ENCODE data around the gene STAC2. TPM values are rescaled to one million over a fixed set of nuclear protein-coding genes. Genes with fewer than 3 reads are reported as not detected.
A peak's percentile ranks its signal among the peaks of the same experiment; 100 is the strongest.

Gene STAC2
- total RNA-seq, 2 experiments from 2014 or later: 0.03 TPM; not detected in 1

- no peak for TF ChIP-seq CTCF (conservative IDR thresholded peaks at IDR 0.05; ENCODE audit: low read length)
- no peak for TF ChIP-seq EZH2phosphoT487 (IDR thresholded peaks at IDR 0.05; ENCODE audit: borderline replicate concordance, low read depth, low read length)
- DNase-seq (ENCODE audit: low spot score): no peak
- Histone ChIP-seq H3K9me3 (ENCODE audit: low read length) (peaks cover 3% of the 10 kb centered on the region; the same call in 1 of the 2 replicates), H4K20me1 (ENCODE audit: insufficient read depth, low read length) (no peaks in the 10 kb centered on the region), H3K9me2 (ENCODE audit: insufficient read depth, low read length) (no peaks in the 10 kb centered on the region), H3K27ac (ENCODE audit: low read depth, low read length, poor library complexity, severe bottlenecking) (peak overlapping the region; percentile 89), H3K4me1 (ENCODE audit: insufficient read depth, low read length, poor library complexity, severe bottlenecking) (peaks cover 63% of the 10 kb centered on the region), H3K4me3 (ENCODE audit: low read depth, low read length, poor library complexity, severe bottlenecking) (peak overlapping the region; percentile 9), H3K79me2 (ENCODE audit: insufficient read depth, low read depth, low read length) (no peaks in the 10 kb centered on the region), H3K4me2 (ENCODE audit: low read length) (peak overlapping the region; percentile 62), H2AFZ (ENCODE audit: low read length) (no peak overlapping the region), H3K36me3 (ENCODE audit: insufficient read depth, low read length) (peaks cover 41% of the 10 kb centered on the region)
- ChIA-PET CTCF (ENCODE audit: unreplicated experiment) (interaction anchor here (0.6 to 3.3 kb wide), 6 partner anchors 9 to 303 kb away, joined by 4 to 22 read pairs (median 4); no protein-coding TSS in a partner anchor), POLR2A (interaction anchor here (0.6 to 1.3 kb wide), 4 partner anchors 9 to 208 kb away, joined by 3 to 5 read pairs (median 4); no protein-coding TSS in a partner anchor)
- BruUV-seq (replicated peaks): no TSS peak
- intact Hi-C loops (cut with micrococcal nuclease; ENCODE audit: unreplicated experiment): loop anchor here (2.0 kb wide), 2 partner anchors 21 to 23 kb away; partner anchors contain the start of gene CACNB1
Observed at GRCh38 chr17:39173526-39174274, 52.0 kb downstream of the STAC2 start.

GRCh38 chr17:39173080-39173479 is 52.7 kb downstream of the STAC2 start:
- Histone ChIP-seq H3K9me2 (ENCODE audit: insufficient read depth, low read length) (no peaks in the 10 kb centered on the region), H3K4me3 (ENCODE audit: low read depth, low read length, poor library complexity, severe bottlenecking) (peak overlapping the region; percentile 9), H2AFZ (ENCODE audit: low read length) (no peak overlapping the region), H3K79me2 (ENCODE audit: insufficient read depth, low read depth, low read length) (no peaks in the 10 kb centered on the region), H4K20me1 (ENCODE audit: insufficient read depth, low read length) (no peaks in the 10 kb centered on the region), H3K27ac (ENCODE audit: low read depth, low read length, poor library complexity, severe bottlenecking) (peak overlapping the region; percentile 89), H3K4me2 (ENCODE audit: low read length) (peak overlapping the region; percentile 62), H3K9me3 (ENCODE audit: low read length) (peaks cover 3% of the 10 kb centered on the region; the same call in 1 of the 2 replicates), H3K4me1 (ENCODE audit: insufficient read depth, low read length, poor library complexity, severe bottlenecking) (peaks cover 65% of the 10 kb centered on the region), H3K36me3 (ENCODE audit: insufficient read depth, low read length) (peaks cover 35% of the 10 kb centered on the region)
- intact Hi-C loops (cut with micrococcal nuclease; ENCODE audit: unreplicated experiment): loop anchor here (2.0 kb wide), 1 partner anchor 24 kb away; the partner anchor contains the start of gene CACNB1
- peak; percentile 85 for DNase-seq (ENCODE audit: low spot score)
- TF ChIP-seq EZH2phosphoT487 (IDR thresholded peaks at IDR 0.05; ENCODE audit: borderline replicate concordance, low read depth, low read length) (no peak), CTCF (conservative IDR thresholded peaks at IDR 0.05; ENCODE audit: low read length) (no peak)
- POLR2A ChIA-PET: interaction anchor here (1.0 to 1.3 kb wide), 3 partner anchors 8 to 23 kb away, joined by 3 to 5 read pairs (median 4); no protein-coding TSS in a partner anchor
- no TSS peak for BruUV-seq (replicated peaks)
- CTCF ChIA-PET (ENCODE audit: unreplicated experiment): interaction anchor here (2.2 to 3.3 kb wide), 2 partner anchors 9 to 20 kb away, joined by 8 to 22 read pairs; no protein-coding TSS in a partner anchor

Data from OCI-LY7 (cell line).